Sciatic nerve (tissue), 2 donors: ENCODE results near the gene SIRT3. TPM values are rescaled to one million over a fixed set of nuclear protein-coding genes. Genes with fewer than 3 reads are reported as not detected.

Source experiments
- ATAC-seq: fragments of 200-7000 bp; cut with Tn5 transposase; one replicate; pipeline ENCODE4 v1.9.1; 2020; ENCODE audit warnings: mild to moderate bottlenecking, moderate library complexity
- DNase-seq: peaks from one replicate; pipeline ENCODE4 v3.0.0-alpha.2; 2020; ENCODE audit warnings: low spot score
- intact Hi-C: fragments of 100-400 bp; cut with DNase I; formaldehyde crosslinking; loops from one replicate; pipeline ENCODE4 v1.14.2; 2022
- total RNA-seq: library from RNA; stranded (reverse); fragmentation: NEBNext Ultra II Directional; extraction: Animal tissue kit (Norgen Biotek cat#: 25700); gene quantifications from one replicate; pipeline ENCODE4 v1.2.1, GENCODE V29; 2021
- donor health status: DM: no; HTN: no; CAD: no.
- donor health status: DM: no; HTN: no; CAD: no.

Gene SIRT3
- 21.7 TPM for total RNA-seq

- intact Hi-C loops = no loop called here
- DNase-seq = peak; percentile 87
- ATAC-seq = peak; percentile 95
Observed at GRCh38 chr11:235997-236773, at the start of gene SIRT3. Gene SIRT3, minus strand, starts transcription at chr11:236342. Its CDS starts 14 bp downstream, at chr11:236328.

- intact Hi-C loops = no loop called here
- no peak for ATAC-seq
- DNase-seq = peak; percentile 45
Observed at GRCh38 chr11:285894-286220, 49.7 kb upstream of the SIRT3 start.

DNA sequence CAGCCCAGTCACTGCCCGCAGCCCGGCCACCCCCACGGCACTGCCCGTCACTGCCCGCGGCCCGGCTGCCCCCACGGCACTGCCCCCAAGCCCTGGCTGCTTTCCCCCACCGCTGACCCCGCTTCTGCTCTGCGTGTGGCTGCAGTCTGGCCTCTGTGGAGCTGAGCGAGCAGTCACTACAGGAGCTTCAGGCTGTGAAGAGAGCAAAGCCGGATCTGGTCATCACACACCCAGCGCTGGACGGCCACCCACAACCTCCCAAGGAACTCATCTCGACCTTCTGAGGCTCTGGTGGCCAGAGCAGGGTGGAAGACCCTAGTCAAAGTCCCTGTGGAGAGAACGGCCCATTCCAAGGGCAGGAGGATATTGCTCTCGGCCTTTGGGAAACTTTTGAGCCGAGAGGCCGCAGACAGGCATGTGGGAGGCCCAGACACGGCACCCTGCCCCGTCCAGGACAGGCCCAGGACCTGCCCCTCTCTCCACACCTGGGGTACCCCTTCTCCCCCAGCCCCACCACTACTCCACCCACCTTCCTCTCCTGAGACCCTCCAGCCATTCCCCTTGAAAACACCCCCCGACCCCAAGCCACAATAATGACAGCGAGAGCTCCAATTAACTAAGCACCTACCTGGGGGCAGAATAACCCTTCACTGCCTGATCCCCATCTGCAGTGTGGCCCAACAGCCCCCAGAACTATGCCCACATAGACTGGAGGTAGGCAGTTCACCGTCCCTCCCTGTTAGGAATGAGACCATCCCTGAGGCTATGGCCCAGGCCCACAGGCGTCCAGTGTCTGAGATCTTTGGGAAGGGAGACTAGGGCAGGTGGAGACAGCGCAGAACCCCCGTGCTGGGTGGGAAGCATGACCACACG is 49.1 kb upstream of the SIRT3 start:
- intact Hi-C loops = no loop called here
- DNase-seq = peak; percentile 53
- no peak for ATAC-seq

- intact Hi-C loops = no loop called here
- ATAC-seq (no peak), DNase-seq (peak; percentile 55)
Observed at GRCh38 chr11:284105-285020, 48.2 kb upstream of the SIRT3 start.

DNA sequence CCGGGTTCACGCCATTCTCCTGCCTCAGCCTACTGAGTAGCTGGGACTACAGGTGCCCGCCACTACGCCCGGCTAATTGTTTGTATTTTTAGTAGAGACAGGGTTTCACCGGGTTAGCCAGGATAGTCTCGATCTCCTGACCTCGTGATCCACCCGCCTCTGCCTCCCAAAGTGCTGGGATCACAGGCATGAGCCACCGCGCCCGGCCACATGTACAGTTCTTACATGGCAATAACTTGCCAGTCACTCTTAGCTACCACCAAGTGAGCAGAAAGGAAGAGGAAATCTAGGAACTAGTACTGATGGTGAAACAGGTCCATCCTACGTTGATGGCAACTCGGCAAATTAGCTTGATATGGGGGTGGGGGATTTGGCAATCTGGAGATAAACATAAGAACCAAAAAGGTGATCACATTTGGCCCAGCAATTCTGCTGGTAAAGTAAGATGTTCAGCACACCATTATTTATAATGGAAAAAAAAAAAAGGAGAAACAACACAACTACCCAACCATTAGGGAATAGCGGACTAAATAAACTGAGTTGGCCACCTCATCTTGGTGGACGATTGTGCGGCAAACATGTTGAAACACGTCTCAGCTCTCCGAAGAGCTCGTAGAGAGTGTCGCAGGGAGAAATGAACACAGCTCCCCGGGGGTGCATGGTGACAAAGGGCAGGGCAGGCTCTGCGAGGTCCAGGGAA is 47.4 kb upstream of the SIRT3 start:
- no peak for ATAC-seq
- intact Hi-C loops = no loop called here
- DNase-seq = peak; percentile 17

GRCh38 chr11:282630-283360 is 46.7 kb upstream of the SIRT3 start:
- DNase-seq (peak; percentile 46), ATAC-seq (no peak)
- intact Hi-C loops = no loop called here

GRCh38 chr11:282171-282570 is 46.0 kb upstream of the SIRT3 start:
- DNase-seq (peak; percentile 49), ATAC-seq (no peak)
- intact Hi-C loops = no loop called here

DNA sequence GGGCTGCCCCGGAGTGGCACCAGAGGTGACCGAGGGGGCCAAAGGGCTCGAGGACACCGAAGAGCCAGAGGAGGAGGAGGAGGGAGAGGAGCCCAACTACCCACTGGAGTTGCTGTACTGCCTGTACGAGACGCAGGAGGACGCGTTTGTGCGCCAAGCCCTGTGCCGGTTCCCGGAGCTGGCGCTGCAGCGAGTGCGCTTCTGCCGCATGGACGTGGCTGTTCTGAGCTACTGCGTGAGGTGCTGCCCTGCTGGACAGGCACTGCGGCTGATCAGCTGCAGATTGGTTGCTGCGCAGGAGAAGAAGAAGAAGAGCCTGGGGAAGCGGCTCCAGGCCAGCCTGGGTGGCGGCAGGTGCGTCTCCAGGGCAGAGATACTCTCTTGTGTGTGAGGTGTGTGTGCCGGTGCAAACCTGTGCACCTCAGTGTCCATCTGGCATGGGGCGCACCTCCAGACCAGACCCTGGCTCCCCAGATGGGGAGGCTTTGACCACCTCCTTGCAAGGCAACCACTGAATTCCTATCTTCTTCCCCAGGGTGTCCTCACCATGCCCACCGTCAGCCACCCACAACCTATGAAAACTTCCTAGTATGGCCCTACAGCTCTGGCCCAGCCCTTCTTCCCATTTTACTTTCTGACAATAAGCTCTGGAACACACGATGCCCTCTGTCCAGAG is 45.5 kb upstream of the SIRT3 start:
- intact Hi-C loops = no loop called here
- ATAC-seq (no peak), DNase-seq (peak; percentile 51)

- ATAC-seq (no peak), DNase-seq (peak; percentile 55)
Observed at GRCh38 chr11:280706-281485, 44.8 kb upstream of the SIRT3 start.

GRCh38 chr11:279966-280705 is 44.0 kb upstream of the SIRT3 start:
- no peak for ATAC-seq
- DNase-seq = peak; percentile 57
- intact Hi-C loops = no loop called here

More at GRCh38 chr11:280706-281485, 44.8 kb upstream of the SIRT3 start:
- intact Hi-C loops = no loop called here

- peak; percentile 56 for DNase-seq
- ATAC-seq = no peak
Observed at GRCh38 chr11:279040-279965, 43.2 kb upstream of the SIRT3 start.

DNA sequence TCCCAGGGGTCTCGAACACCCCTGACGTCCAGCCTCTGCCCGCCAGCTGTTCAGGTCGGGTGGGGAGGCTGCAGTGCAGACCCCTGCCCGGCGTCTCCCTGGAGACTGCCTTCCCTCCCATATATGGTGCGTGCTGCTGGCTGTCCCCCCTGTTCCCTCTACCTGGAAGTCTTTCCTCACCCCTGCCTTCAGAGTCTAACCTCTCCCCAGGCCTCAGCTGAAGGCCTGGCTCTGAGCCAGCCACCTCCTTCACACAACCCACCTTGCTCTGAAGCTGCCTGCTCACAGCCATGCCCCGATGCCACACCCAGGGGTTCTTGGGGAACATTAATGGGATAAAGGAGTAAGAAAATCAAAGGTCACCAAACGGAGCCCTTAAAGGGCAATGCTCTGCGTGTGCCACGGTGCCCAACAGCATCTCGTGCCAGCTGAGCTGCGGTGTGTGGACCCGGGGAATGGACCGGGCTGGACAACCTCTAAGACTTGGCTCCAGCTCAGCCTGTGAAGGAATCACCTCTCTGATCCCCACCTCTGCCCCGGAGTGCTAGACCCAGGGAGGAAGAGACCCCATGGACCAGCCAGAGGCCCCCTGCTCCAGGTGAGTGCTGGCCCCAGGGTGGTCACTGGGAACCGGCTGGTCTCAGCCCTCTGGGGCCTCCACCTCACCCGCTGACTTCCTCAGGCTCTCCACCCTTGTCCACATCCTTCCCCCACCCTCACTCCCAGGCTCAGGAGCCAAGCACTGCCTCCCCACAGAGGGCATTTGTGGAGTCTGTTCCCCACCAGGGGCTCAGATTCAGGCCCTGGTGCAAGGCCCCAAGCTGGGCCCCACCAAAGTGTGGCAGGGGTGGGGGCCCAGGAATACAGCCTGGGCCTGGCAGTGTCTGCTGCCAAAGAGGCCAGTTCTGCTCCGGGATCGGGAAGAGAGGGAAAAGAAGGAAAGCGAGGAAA is 42.1 kb upstream of the SIRT3 start, which contains the start of gene NLRP6:
TSS of gene NLRP6 (plus strand) at position 407 of the 951 bp plus-strand sequence. CDS start at position 570, 163 bp downstream.
- no peak for ATAC-seq
- peak; percentile 53 for DNase-seq
- intact Hi-C loops = no loop called here

More at GRCh38 chr11:279040-279965, 43.2 kb upstream of the SIRT3 start:
- intact Hi-C loops = no loop called here

GRCh38 chr11:276219-276618 is 40.1 kb upstream of the SIRT3 start:
- no peak for ATAC-seq
- intact Hi-C loops = no loop called here
- no peak for DNase-seq

DNA sequence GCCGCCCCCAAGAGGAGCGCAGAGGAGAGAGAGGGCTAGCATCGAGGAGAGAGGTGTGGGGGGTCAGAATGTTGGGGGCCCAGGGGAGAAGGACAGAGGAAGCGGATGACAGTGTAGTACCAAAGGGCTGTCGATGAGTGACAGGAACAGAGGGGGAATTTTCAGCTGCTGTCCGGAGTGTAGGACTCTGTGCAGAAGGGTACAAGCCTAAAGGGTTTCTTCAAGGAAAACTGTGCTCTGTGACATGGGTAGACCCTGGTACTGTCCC is 36.7 kb upstream of the SIRT3 start:
- no peak for ATAC-seq
- DNase-seq = peak; percentile 7
- intact Hi-C loops = no loop called here
